Mucosa of descending colon (tissue), 3 donors: ENCODE results near the gene STPG3. TPM values are rescaled to one million over a fixed set of nuclear protein-coding genes. Genes with fewer than 3 reads are reported as not detected.
A peak's percentile ranks its signal among the peaks of the same experiment; 100 is the strongest.

ENCODE experiments used
- ATAC-seq: fragments of 200-7000 bp; cut with Tn5 transposase; one replicate; pipeline ENCODE4 v1.9.1; 2020; ENCODE audit warnings: mild to moderate bottlenecking, moderate library complexity
- DNase-seq, 3 donors: peaks; one replicate each; pipeline ENCODE4 v3.0.0-alpha.2; 2020
- H3K36me3 ChIP-seq: fragments of 200-600 bp; one replicate; pipeline ENCODE4 v1.8.0; 2021; ENCODE audit warnings: low read depth, mild to moderate bottlenecking
- H3K4me1 ChIP-seq: fragments of 200-600 bp; one replicate; pipeline ENCODE4 v1.8.0; 2021; ENCODE audit warnings: low read depth, mild to moderate bottlenecking
- H3K4me3 ChIP-seq: fragments of 200-600 bp; one replicate; pipeline ENCODE4 v1.8.0; 2021; ENCODE audit warnings: mild to moderate bottlenecking
- H3K9me3 ChIP-seq: fragments of 200-600 bp; one replicate; pipeline ENCODE4 v1.8.0; 2021; ENCODE audit warnings: mild to moderate bottlenecking
- CTCF ChIP-seq: fragments of 200-600 bp; IDR thresholded peaks from one replicate; pipeline ENCODE4 v1.8.0; 2022; ENCODE audit warnings: antibody characterized with exemption, mild to moderate bottlenecking
- intact Hi-C, 2 donors: fragments of 100-400 bp; cut with DNase I in 1 of 2; cut with micrococcal nuclease in 1 of 2; formaldehyde crosslinking; loops; one replicate each; pipeline versions ENCODE4 v1.11.0 to v1.11.1; 2022; cut with DNase I, micrococcal nuclease
- total RNA-seq, 3 donors: library from RNA; stranded (reverse); fragmentation: NEBNext Ultra II Directional in 2 of 3; extraction: Animal tissue kit (Norgen Biotek cat#: 25700) in 2 of 3; gene quantifications; one replicate each; pipeline versions ENCODE4 v1.2.1 to v1.2.4, GENCODE V29; 2021 to 2023
- donor health status: DM: no; HTN: no; CAD: no; lungs with moderate emphysema.
- donor health status: DM: no; HTN: no; CAD: no.
- donor health status: DM: no; HTN: yes; CAD: no.

STPG3 gene
- total RNA-seq, 3 donors from 2014 or later, result not detected

DNA sequence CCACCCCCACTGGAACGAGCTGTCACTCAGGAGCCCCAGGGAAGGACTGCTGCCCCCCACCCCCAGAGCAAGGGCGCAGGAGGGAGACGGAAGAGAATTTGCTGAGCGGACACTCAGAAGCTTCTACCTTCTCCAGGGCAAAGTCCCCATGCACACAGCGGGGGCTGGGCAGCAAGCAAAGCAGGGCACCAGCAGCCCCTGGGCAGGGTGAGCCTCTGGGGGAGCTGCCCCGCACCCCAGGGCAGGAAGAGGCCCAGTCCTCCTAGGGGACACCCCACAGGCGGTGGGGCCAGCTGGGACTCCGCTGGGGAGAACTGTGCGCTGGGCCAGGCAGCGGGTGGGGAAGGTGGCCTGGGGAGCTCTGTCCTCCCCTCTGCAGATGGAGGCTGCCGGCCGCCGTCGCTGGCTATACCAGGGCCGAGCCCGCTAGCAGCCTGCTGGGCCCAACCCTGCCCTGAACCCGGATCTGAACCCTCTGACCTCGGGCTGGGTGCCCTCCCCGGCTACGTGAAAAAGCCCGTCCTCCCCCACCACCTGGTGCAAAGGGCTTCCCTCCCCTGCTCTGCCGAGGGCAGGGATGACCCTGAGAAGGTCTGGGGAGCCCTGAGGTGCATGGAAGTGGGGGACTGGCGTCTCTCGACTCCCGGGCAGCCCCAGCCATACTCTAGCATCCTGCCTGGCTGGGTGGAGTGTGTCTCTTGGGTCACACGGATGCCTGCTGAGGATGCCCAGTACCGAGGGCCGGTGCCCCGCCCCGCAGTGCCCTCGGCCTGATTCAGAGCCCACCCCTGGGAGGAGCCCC is 21.0 kb upstream of the STPG3 start:
- Histone ChIP-seq H3K4me3 (no peak overlapping the region), H3K9me3 (no peaks in the 10 kb centered on the region), H3K4me1 (peaks cover 24% of the 10 kb centered on the region), H3K36me3 (no peaks in the 10 kb centered on the region)
- DNase-seq, result peak in 1 of 3 donors; percentile 19
- peak; percentile 6 for ATAC-seq
- intact Hi-C loops, result no loop called here
- no peak for TF ChIP-seq CTCF

- intact Hi-C loops, result no loop called here
These were observed 20.2 kb upstream of the STPG3 start, which contains the start of gene SLC34A3 for GRCh38 chr9:137230705-137231371. SLC34A3 (plus strand) TSS chr9:137230901; CDS start chr9:137231703, 802 bp downstream.

GRCh38 chr9:137231372-137232039 is 19.6 kb upstream of the STPG3 start:
- intact Hi-C loops, result no loop called here
- ATAC-seq (no peak), DNase-seq (no peak)
- no peaks in the 10 kb centered on the region for H3K9me3 ChIP-seq
- peaks cover 32% of the 10 kb centered on the region for H3K4me1 ChIP-seq
- no peak overlapping the region for H3K4me3 ChIP-seq
- no peaks in the 10 kb centered on the region for H3K36me3 ChIP-seq
- TF ChIP-seq CTCF, result no peak

More at GRCh38 chr9:137230705-137231371, 20.2 kb upstream of the STPG3 start, which contains the start of gene SLC34A3:
- no peak for TF ChIP-seq CTCF
- DNase-seq (no peak), ATAC-seq (no peak)
- H3K4me3 ChIP-seq, result no peak within 1 kb of the TSS
- no peaks in the 10 kb centered on the region for H3K9me3 ChIP-seq
- H3K36me3 ChIP-seq, result no peaks in the 10 kb centered on the region
- peaks cover 25% of the 10 kb centered on the region for H3K4me1 ChIP-seq

DNA sequence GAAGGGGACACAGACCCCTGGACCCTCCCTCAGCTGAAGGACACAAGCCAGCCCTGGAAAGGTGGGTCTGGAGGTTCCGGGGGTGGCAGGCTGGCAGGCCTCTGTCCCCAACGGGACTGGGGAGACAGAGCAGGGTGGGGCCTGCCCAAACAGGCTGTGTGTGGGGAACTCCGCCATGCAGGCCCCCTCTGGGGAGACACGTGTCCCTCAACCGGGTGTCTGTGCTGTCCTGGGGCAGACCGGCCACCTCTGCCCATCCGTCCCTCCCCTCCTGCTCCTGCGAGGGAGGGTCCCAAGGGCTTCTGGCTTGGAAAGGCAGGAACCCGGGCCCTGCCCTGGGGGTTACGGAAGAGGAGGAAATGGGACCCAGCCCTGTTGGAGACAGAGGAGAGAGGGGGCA is 19.0 kb upstream of the STPG3 start:
- intact Hi-C loops, result no loop called here
- no peak for TF ChIP-seq CTCF
- no peak overlapping the region for H3K4me3 ChIP-seq
- no peak for ATAC-seq
- no peaks in the 10 kb centered on the region for H3K36me3 ChIP-seq
- peaks cover 33% of the 10 kb centered on the region for H3K4me1 ChIP-seq
- H3K9me3 ChIP-seq, result no peaks in the 10 kb centered on the region
- DNase-seq, result no peak

DNA sequence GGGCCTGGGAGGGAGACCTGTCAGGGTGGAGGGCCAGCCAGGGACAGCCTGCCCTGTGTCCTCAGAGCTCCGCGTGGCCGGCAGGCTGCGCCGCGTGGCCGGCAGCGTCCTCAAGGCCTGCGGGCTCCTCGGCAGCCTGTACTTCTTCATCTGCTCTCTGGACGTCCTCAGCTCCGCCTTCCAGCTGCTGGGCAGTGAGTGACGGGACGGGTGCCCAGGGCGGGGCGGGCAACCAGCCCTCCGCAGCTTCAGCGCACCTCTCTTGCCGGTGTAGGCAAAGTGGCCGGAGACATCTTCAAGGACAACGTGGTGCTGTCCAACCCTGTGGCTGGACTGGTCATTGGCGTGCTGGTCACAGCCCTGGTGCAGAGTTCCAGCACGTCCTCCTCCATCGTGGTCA is 18.6 kb upstream of the STPG3 start:
- peak; percentile 21 for ATAC-seq
- Histone ChIP-seq H3K36me3 (no peaks in the 10 kb centered on the region), H3K4me3 (no peak overlapping the region), H3K9me3 (no peaks in the 10 kb centered on the region), H3K4me1 (peaks cover 32% of the 10 kb centered on the region)
- intact Hi-C loops, result no loop called here
- peak in 1 of 3 donors; percentile 41 for DNase-seq
- TF ChIP-seq CTCF, result no peak
